ENCODE data around the gene TNRC6C. TPM values are rescaled to one million over a fixed set of nuclear protein-coding genes. Genes with fewer than 3 reads are reported as not detected.

Gene TNRC6C
- total RNA-seq, 4 donors from 2014 or later: 4.7 to 9.0 (median 7.6) TPM

- Histone ChIP-seq H3K27me3 (no peaks in the 10 kb centered on the region), H3K36me3 (no peaks in the 10 kb centered on the region), H3K9me3 (no peaks in the 10 kb centered on the region), H3K27ac (no peak overlapping the region), H3K4me3 (no peak overlapping the region), H3K4me1 (no peaks in the 10 kb centered on the region)
- DNase-seq (no peak), ATAC-seq (no peak)
- TF ChIP-seq POLR2A (IDR thresholded peaks at IDR 0.05) (no peak), CTCF (IDR thresholded peaks at IDR 0.05 in 4 of 5, conservative IDR thresholded peaks at IDR 0.05 in 1 of 5) (no peak)
- intact Hi-C loops (cut with DNase I; ENCODE audit: low total_unique reads) (no loop called here), in situ Hi-C loops (cut with MboI; ENCODE audit: low sequenced_read_pairs in 4 of 4) (no loop called here)
These were observed 14.5 kb upstream of the TNRC6C start for GRCh38 chr17:77943971-77944370.

- no peaks in the 10 kb centered on the region for H3K9me3 ChIP-seq
- no peaks in the 10 kb centered on the region for H3K36me3 ChIP-seq
- intact Hi-C loops (cut with DNase I; ENCODE audit: low total_unique reads): no loop called here
- H3K4me3 ChIP-seq: no peak overlapping the region
- no peaks in the 10 kb centered on the region for H3K27me3 ChIP-seq
- H3K4me1 ChIP-seq: no peaks in the 10 kb centered on the region
- no peak for DNase-seq
- H3K27ac ChIP-seq: no peak overlapping the region
- in situ Hi-C loops (cut with MboI; ENCODE audit: low sequenced_read_pairs in 4 of 4): no loop called here
- ATAC-seq: no peak
- no peak for TF ChIP-seq CTCF (IDR thresholded peaks at IDR 0.05 in 4 of 5, conservative IDR thresholded peaks at IDR 0.05 in 1 of 5)
- TF ChIP-seq POLR2A (IDR thresholded peaks at IDR 0.05): no peak
These were observed 13.9 kb upstream of the TNRC6C start for GRCh38 chr17:77944390-77945222.

- in situ Hi-C loops (cut with MboI; ENCODE audit: low sequenced_read_pairs in 4 of 4): no loop called here
- Histone ChIP-seq H3K9me3 (no peaks in the 10 kb centered on the region), H3K4me1 (no peaks in the 10 kb centered on the region), H3K27me3 (no peaks in the 10 kb centered on the region), H3K27ac (no peak overlapping the region), H3K36me3 (no peaks in the 10 kb centered on the region), H3K4me3 (no peak overlapping the region)
- ATAC-seq (no peak), DNase-seq (no peak)
- intact Hi-C loops (cut with DNase I; ENCODE audit: low total_unique reads): no loop called here
- no peak for TF ChIP-seq CTCF (IDR thresholded peaks at IDR 0.05 in 4 of 5, conservative IDR thresholded peaks at IDR 0.05 in 1 of 5)
- TF ChIP-seq POLR2A (IDR thresholded peaks at IDR 0.05): no peak
These were observed 11.4 kb upstream of the TNRC6C start for GRCh38 chr17:77946900-77947645.

GRCh38 chr17:77948690-77949114 is 9.8 kb upstream of the TNRC6C start:
- ATAC-seq: peak; percentile 95
- in situ Hi-C loops (cut with MboI; ENCODE audit: low sequenced_read_pairs in 4 of 4): no loop called here
- Histone ChIP-seq H3K36me3 (no peaks in the 10 kb centered on the region), H3K9me3 (no peaks in the 10 kb centered on the region), H3K4me1 (no peaks in the 10 kb centered on the region), H3K4me3 (no peak overlapping the region), H3K27me3 (no peaks in the 10 kb centered on the region), H3K27ac (no peak overlapping the region)
- intact Hi-C loops (cut with DNase I; ENCODE audit: low total_unique reads): no loop called here
- TF ChIP-seq POLR2A (IDR thresholded peaks at IDR 0.05) (no peak), CTCF (IDR thresholded peaks at IDR 0.05 in 4 of 5, conservative IDR thresholded peaks at IDR 0.05 in 1 of 5) (no peak)
- DNase-seq: peak in 1 of 2 donors; percentile 35
